ENCODE measurements around the gene OAS3. TPM values are rescaled to one million over a fixed set of nuclear protein-coding genes. Genes with fewer than 3 reads are reported as not detected.

OAS3 gene
- total RNA-seq, 1 donor from 2014 or later: 47.4 TPM

- no peak for TF ChIP-seq CTCF (IDR thresholded peaks at IDR 0.05)
- intact Hi-C loops (cut with DNase I): no loop called here
- Histone ChIP-seq H3K4me1 (peaks cover 7% of the 10 kb centered on the region), H3K4me3 (no peak overlapping the region), H3K27me3 (no peaks in the 10 kb centered on the region), H3K9me3 (no peaks in the 10 kb centered on the region), H3K27ac (no peak overlapping the region), H3K36me3 (no peaks in the 10 kb centered on the region)
- no peak for DNase-seq
- no peak for ATAC-seq
Measured at GRCh38 chr12:112929715-112930114, 8.6 kb upstream of the OAS3 start.

GRCh38 chr12:112930350-112930749, 7.9 kb upstream of the OAS3 start:
- no peaks in the 10 kb centered on the region for H3K27me3 ChIP-seq
- no peak overlapping the region for H3K27ac ChIP-seq
- no peak overlapping the region for H3K4me3 ChIP-seq
- DNase-seq (no peak), ATAC-seq (no peak)
- no peaks in the 10 kb centered on the region for H3K36me3 ChIP-seq
- intact Hi-C loops (cut with DNase I): no loop called here
- H3K9me3 ChIP-seq: no peaks in the 10 kb centered on the region
- no peak for TF ChIP-seq CTCF (IDR thresholded peaks at IDR 0.05)
- peaks cover 4% of the 10 kb centered on the region for H3K4me1 ChIP-seq

GRCh38 chr12:112932485-112933128, 5.7 kb upstream of the OAS3 start:
- no peaks in the 10 kb centered on the region for H3K4me1 ChIP-seq
- intact Hi-C loops (cut with DNase I): no loop called here
- no peaks in the 10 kb centered on the region for H3K27me3 ChIP-seq
- no peaks in the 10 kb centered on the region for H3K9me3 ChIP-seq
- H3K36me3 ChIP-seq: no peaks in the 10 kb centered on the region
- no peak for TF ChIP-seq CTCF (IDR thresholded peaks at IDR 0.05)
- ATAC-seq: no peak
- H3K4me3 ChIP-seq: no peak overlapping the region
- no peak for DNase-seq
- H3K27ac ChIP-seq: no peak overlapping the region

GRCh38 chr12:112933129-112933505, 5.2 kb upstream of the OAS3 start:
- Histone ChIP-seq H3K36me3 (no peaks in the 10 kb centered on the region), H3K27me3 (no peaks in the 10 kb centered on the region), H3K27ac (no peak overlapping the region), H3K4me3 (no peak overlapping the region), H3K4me1 (no peaks in the 10 kb centered on the region), H3K9me3 (no peaks in the 10 kb centered on the region)
- DNase-seq (no peak), ATAC-seq (no peak)
- no peak for TF ChIP-seq CTCF (IDR thresholded peaks at IDR 0.05)
- intact Hi-C loops (cut with DNase I): no loop called here

GRCh38 chr12:112936264-112936663, 2.0 kb upstream of the OAS3 start:
- intact Hi-C loops (cut with DNase I): no loop called here
- no peak for DNase-seq

More at GRCh38 chr12:112936264-112936663, 2.0 kb upstream of the OAS3 start:
- Histone ChIP-seq H3K9me3 (no peaks in the 10 kb centered on the region), H3K27ac (no peak overlapping the region), H3K4me3 (no peak overlapping the region), H3K4me1 (peaks cover 13% of the 10 kb centered on the region), H3K36me3 (no peaks in the 10 kb centered on the region), H3K27me3 (no peaks in the 10 kb centered on the region)
- no peak for TF ChIP-seq CTCF (IDR thresholded peaks at IDR 0.05)
- no peak for ATAC-seq

Data from upper lobe of right lung (tissue), 1 donor.